ENCODE data around the gene UMPS.
A peak's percentile ranks its signal among the peaks of the same experiment; 100 is the strongest.

Gene UMPS

GRCh38 chr3:124730941-124731297 lies 667 bp downstream of the UMPS start:
- WGBS, result 12% methylated on average over 11 of the region's 13 CpGs
- no peak overlapping the region for H4K8ac ChIP-seq (ENCODE audit: low read length)
- no peak overlapping the region for H4K91ac ChIP-seq (ENCODE audit: low read length)
- no peak overlapping the region for H2AFZ ChIP-seq (ENCODE audit: low read depth, low read length)
- H3K14ac ChIP-seq (ENCODE audit: low read length in 2 of 2), result peak overlapping the region in 1 of 2 experiments; percentile 75
- H3K27ac ChIP-seq (ENCODE audit: low read length, poor library complexity, severe bottlenecking), result no peak overlapping the region
- H3K27me3 ChIP-seq (ENCODE audit: control insufficient read depth in 1 of 2, insufficient read depth in 1 of 2, low read length in 2 of 2), result no peaks in the 10 kb centered on the region
- no peak overlapping the region for H2BK120ac ChIP-seq (ENCODE audit: low read depth, low read length)
- no peaks in the 10 kb centered on the region for H3K9me3 ChIP-seq (ENCODE audit: control insufficient read depth, low read length)
- H3K36me3 ChIP-seq (ENCODE audit: control insufficient read depth in 1 of 2, insufficient read depth in 2 of 2, low read depth in 1 of 2, low read length in 2 of 2), result peaks cover 5 to 12% of the 10 kb centered on the region in 2 experiments
- no peak overlapping the region for H2BK5ac ChIP-seq (ENCODE audit: low read depth, low read length, poor library complexity, severe bottlenecking)
- peaks cover 19% of the 10 kb centered on the region for H3K79me1 ChIP-seq (replicated peaks; ENCODE audit: low read length, poor library complexity, severe bottlenecking)
- H3K23ac ChIP-seq (ENCODE audit: low read length in 2 of 2), result no peak overlapping the region
- H2BK12ac ChIP-seq (ENCODE audit: low read length in 2 of 2), result no peak overlapping the region
- H2AK5ac ChIP-seq (ENCODE audit: low read length, severe bottlenecking), result no peak overlapping the region
- peaks cover 5% of the 10 kb centered on the region for H3K4me1 ChIP-seq (ENCODE audit: control insufficient read depth, insufficient read depth, low read depth, low read length)
- H3K18ac ChIP-seq (ENCODE audit: low read depth in 1 of 2, low read length in 2 of 2), result no peak overlapping the region
- peak overlapping the region; percentile 84 to 100 for H3K4me3 ChIP-seq (ENCODE audit: insufficient read depth in 1 of 2, low read depth in 1 of 2, low read length in 2 of 2)
- H2BK15ac ChIP-seq (ENCODE audit: low read depth, poor library complexity, severe bottlenecking), result no peak overlapping the region
- H3K4ac ChIP-seq (ENCODE audit: low read depth in 1 of 2, low read length in 2 of 2), result no peak overlapping the region
- H3K9ac ChIP-seq (ENCODE audit: low read length), result peak overlapping the region; percentile 96
- H3K4me2 ChIP-seq (ENCODE audit: low read length, poor library complexity, severe bottlenecking), result peak overlapping the region; percentile 92
- DNase-seq, result no peak

- Histone ChIP-seq H3K14ac (ENCODE audit: low read length in 2 of 2) (no peak overlapping the region), H3K9me3 (ENCODE audit: control insufficient read depth, low read length) (no peaks in the 10 kb centered on the region), H3K79me1 (replicated peaks; ENCODE audit: low read length, poor library complexity, severe bottlenecking) (peaks cover 20% of the 10 kb centered on the region), H3K4me3 (ENCODE audit: insufficient read depth in 1 of 2, low read depth in 1 of 2, low read length in 2 of 2) (peak overlapping the region in 1 of 2 experiments; percentile 100), H3K4me1 (ENCODE audit: control insufficient read depth, insufficient read depth, low read depth, low read length) (peaks cover 5% of the 10 kb centered on the region), H2BK5ac (ENCODE audit: low read depth, low read length, poor library complexity, severe bottlenecking) (no peak overlapping the region), H2AK5ac (ENCODE audit: low read length, severe bottlenecking) (no peak overlapping the region), H3K27me3 (ENCODE audit: control insufficient read depth in 1 of 2, insufficient read depth in 1 of 2, low read length in 2 of 2) (no peaks in the 10 kb centered on the region), H2AFZ (ENCODE audit: low read depth, low read length) (no peak overlapping the region), H3K36me3 (ENCODE audit: control insufficient read depth in 1 of 2, insufficient read depth in 2 of 2, low read depth in 1 of 2, low read length in 2 of 2) (peaks cover 6 to 15% of the 10 kb centered on the region in 2 experiments), H3K23ac (ENCODE audit: low read length in 2 of 2) (no peak overlapping the region), H3K27ac (ENCODE audit: low read length, poor library complexity, severe bottlenecking) (no peak overlapping the region), H2BK120ac (ENCODE audit: low read depth, low read length) (no peak overlapping the region), H3K9ac (ENCODE audit: low read length) (peak overlapping the region; percentile 96), H2BK12ac (ENCODE audit: low read length in 2 of 2) (no peak overlapping the region), H3K4ac (ENCODE audit: low read depth in 1 of 2, low read length in 2 of 2) (no peak overlapping the region), H3K4me2 (ENCODE audit: low read length, poor library complexity, severe bottlenecking) (no peak overlapping the region), H3K18ac (ENCODE audit: low read depth in 1 of 2, low read length in 2 of 2) (no peak overlapping the region), H2BK15ac (ENCODE audit: low read depth, poor library complexity, severe bottlenecking) (no peak overlapping the region), H4K8ac (ENCODE audit: low read length) (no peak overlapping the region), H4K91ac (ENCODE audit: low read length) (no peak overlapping the region)
- no peak for DNase-seq
- 98% methylated on average over 4 of the region's 4 CpGs for WGBS
Measured at GRCh38 chr3:124731760-124732159, 1.5 kb downstream of the UMPS start.

- H3K36me3 ChIP-seq (ENCODE audit: control insufficient read depth in 1 of 2, insufficient read depth in 2 of 2, low read depth in 1 of 2, low read length in 2 of 2), result peaks cover 29 to 75% of the 10 kb centered on the region in 2 experiments
- 96% methylated on average over 6 of the region's 6 CpGs for WGBS
- no peak overlapping the region for H2BK15ac ChIP-seq (ENCODE audit: low read depth, poor library complexity, severe bottlenecking)
- no peak overlapping the region for H3K23ac ChIP-seq (ENCODE audit: low read length in 2 of 2)
- H2BK120ac ChIP-seq (ENCODE audit: low read depth, low read length), result no peak overlapping the region
- peak overlapping the region; percentile 36 for H3K9ac ChIP-seq (ENCODE audit: low read length)
- H2BK5ac ChIP-seq (ENCODE audit: low read depth, low read length, poor library complexity, severe bottlenecking), result no peak overlapping the region
- H2AFZ ChIP-seq (ENCODE audit: low read depth, low read length), result no peak overlapping the region
- H4K8ac ChIP-seq (ENCODE audit: low read length), result no peak overlapping the region
- H3K9me3 ChIP-seq (ENCODE audit: control insufficient read depth, low read length), result no peaks in the 10 kb centered on the region
- peaks cover 20% of the 10 kb centered on the region for H3K79me1 ChIP-seq (replicated peaks; ENCODE audit: low read length, poor library complexity, severe bottlenecking)
- DNase-seq, result no peak
- no peak overlapping the region for H3K18ac ChIP-seq (ENCODE audit: low read depth in 1 of 2, low read length in 2 of 2)
- H4K91ac ChIP-seq (ENCODE audit: low read length), result no peak overlapping the region
- no peak overlapping the region for H2BK12ac ChIP-seq (ENCODE audit: low read length in 2 of 2)
- H3K4ac ChIP-seq (ENCODE audit: low read depth in 1 of 2, low read length in 2 of 2), result no peak overlapping the region
- H3K27ac ChIP-seq (ENCODE audit: low read length, poor library complexity, severe bottlenecking), result no peak overlapping the region
- H3K4me2 ChIP-seq (ENCODE audit: low read length, poor library complexity, severe bottlenecking), result no peak overlapping the region
- peaks cover 5% of the 10 kb centered on the region for H3K4me1 ChIP-seq (ENCODE audit: control insufficient read depth, insufficient read depth, low read depth, low read length)
- H3K4me3 ChIP-seq (ENCODE audit: insufficient read depth in 1 of 2, low read depth in 1 of 2, low read length in 2 of 2), result no peak overlapping the region
- H3K27me3 ChIP-seq (ENCODE audit: control insufficient read depth in 1 of 2, insufficient read depth in 1 of 2, low read length in 2 of 2), result no peaks in the 10 kb centered on the region
- no peak overlapping the region for H3K14ac ChIP-seq (ENCODE audit: low read length in 2 of 2)
- H2AK5ac ChIP-seq (ENCODE audit: low read length, severe bottlenecking), result no peak overlapping the region
Measured at GRCh38 chr3:124741027-124741426, 10.8 kb downstream of the UMPS start.

- Histone ChIP-seq H2BK120ac (ENCODE audit: low read depth, low read length) (no peak overlapping the region), H3K23ac (ENCODE audit: low read length in 2 of 2) (no peak overlapping the region), H3K4me1 (ENCODE audit: control insufficient read depth, insufficient read depth, low read depth, low read length) (peaks cover 4% of the 10 kb centered on the region), H4K91ac (ENCODE audit: low read length) (no peak overlapping the region), H2BK12ac (ENCODE audit: low read length in 2 of 2) (no peak overlapping the region), H3K27me3 (ENCODE audit: control insufficient read depth in 1 of 2, insufficient read depth in 1 of 2, low read length in 2 of 2) (no peaks in the 10 kb centered on the region), H3K4me2 (ENCODE audit: low read length, poor library complexity, severe bottlenecking) (no peak overlapping the region), H2AFZ (ENCODE audit: low read depth, low read length) (no peak overlapping the region), H3K14ac (ENCODE audit: low read length in 2 of 2) (no peak overlapping the region), H3K9ac (ENCODE audit: low read length) (no peak overlapping the region), H3K4ac (ENCODE audit: low read depth in 1 of 2, low read length in 2 of 2) (no peak overlapping the region), H3K4me3 (ENCODE audit: insufficient read depth in 1 of 2, low read depth in 1 of 2, low read length in 2 of 2) (no peak overlapping the region), H2BK15ac (ENCODE audit: low read depth, poor library complexity, severe bottlenecking) (no peak overlapping the region), H3K27ac (ENCODE audit: low read length, poor library complexity, severe bottlenecking) (no peak overlapping the region), H3K9me3 (ENCODE audit: control insufficient read depth, low read length) (no peaks in the 10 kb centered on the region), H2BK5ac (ENCODE audit: low read depth, low read length, poor library complexity, severe bottlenecking) (no peak overlapping the region), H4K8ac (ENCODE audit: low read length) (no peak overlapping the region), H3K18ac (ENCODE audit: low read depth in 1 of 2, low read length in 2 of 2) (no peak overlapping the region), H3K36me3 (ENCODE audit: control insufficient read depth in 1 of 2, insufficient read depth in 2 of 2, low read depth in 1 of 2, low read length in 2 of 2) (peaks cover 28 to 53% of the 10 kb centered on the region in 2 experiments), H2AK5ac (ENCODE audit: low read length, severe bottlenecking) (no peak overlapping the region), H3K79me1 (replicated peaks; ENCODE audit: low read length, poor library complexity, severe bottlenecking) (peaks cover 6% of the 10 kb centered on the region)
- WGBS, result 95% methylated on average over 6 of the region's 6 CpGs
- no peak for DNase-seq
Measured at GRCh38 chr3:124745756-124746155, 15.5 kb downstream of the UMPS start.
